Adrenal gland (tissue), 12 donors: ENCODE data around the gene AUH. TPM values are rescaled to one million over a fixed set of nuclear protein-coding genes. Genes with fewer than 3 reads are reported as not detected.

Source experiments
- DNase-seq, 7 donors: peaks; one replicate each; pipeline ENCODE4 v3.0.0-alpha.2; 2019 to 2020
- H3K27ac ChIP-seq, 5 donors: fragments of 200-600 bp; sonication (generic) in 4 of 5; 1 replicate in 3 of 5; 2 replicates in 2 of 5; pipeline versions ENCODE4 v1.5.1 to v1.8.0; 2016 to 2020; ENCODE audit warnings: mild to moderate bottlenecking in 1 of 5
- H3K27me3 ChIP-seq: fragments of 200-600 bp; 2 replicates; pipeline ENCODE4 v1.8.0; 2021
- H3K36me3 ChIP-seq, 2 donors: fragments of 200-600 bp; replicated peaks in 1 of 2; 1 replicate in 1 of 2; 2 replicates in 1 of 2; pipeline versions ENCODE4 v1.5.1 to v1.8.0; 2018 to 2022
- H3K4me1 ChIP-seq, 2 donors: fragments of 200-600 bp; replicated peaks in 1 of 2; 1 replicate in 1 of 2; 2 replicates in 1 of 2; pipeline versions ENCODE4 v1.5.1 to v1.8.0; 2018 to 2021
- H3K4me3 ChIP-seq, 4 donors: fragments of 200-600 bp; sonication (generic) in 3 of 4; one replicate each; pipeline ENCODE4 v1.5.1; 2016 to 2018
- H3K9me3 ChIP-seq, 3 donors: fragments of 200-600 bp; sonication (generic) in 1 of 3; replicated peaks in 1 of 3; 1 replicate in 2 of 3; 2 replicates in 1 of 3; pipeline versions ENCODE4 v1.5.1 to v1.8.0; 2016 to 2021
- CTCF ChIP-seq, 6 experiments: fragments of 450-650 bp in 4 of 6; fragments of 200-600 bp in 2 of 6; sonication (generic) in 1 of 6; IDR thresholded peaks; 1 replicate in 5 of 6; 2 replicates in 1 of 6; pipeline versions ENCODE4 v1.5.1 to v1.8.0; 2016 to 2021; ENCODE audit warnings: antibody characterized with exemption in 6 of 6, mild to moderate bottlenecking in 2 of 6, moderate library complexity in 1 of 6
- POLR2A ChIP-seq, 2 donors: fragments of 450-650 bp; IDR thresholded peaks; one replicate each; pipeline ENCODE4 v1.6.1; 2017; ENCODE audit warnings: antibody characterized with exemption in 2 of 2, mild to moderate bottlenecking in 2 of 2, moderate library complexity in 1 of 2
- WGBS, 4 donors: extraction: QIAGEN DNeasy Blood & Tissue Kit in 2 of 4; methylation state at CpG; one replicate each; pipeline versions ENCODE4 v1.1.5 to v1.1.7; 2013 to 2017; 5-methylcytosine and 5-hydroxymethylcytosine counted together
- intact Hi-C, 2 donors: fragments of 100-400 bp; cut with DNase I; formaldehyde crosslinking; loops; one replicate each; pipeline versions ENCODE4 v1.14.1 to v1.15.0; 2022 to 2023
- polyA plus RNA-seq, 3 donors: library from polyadenylated mRNA; stranded (reverse); fragments of 200-250 nt in 2 of 3; fragments of 350-450 nt in 1 of 3; fragmentation: Illumina TruSeq in 1 of 3; extraction: RNeasy Lipid Tissue Mini Kit (QIAGEN cat#74804) in 1 of 3; gene quantifications; one replicate each; pipeline ENCODE4 v1.2.3, GENCODE V29; 2013 to 2014
- total RNA-seq, 9 donors: library from RNA; depleted of rRNA in 4 of 9; stranded (reverse); fragments of >200 nt in 4 of 9; fragments of 120-200 nt in 1 of 9; fragmentation: NEBNext Ultra II Directional in 1 of 9; extraction: Animal tissue kit (Norgen Biotek cat#: 25700) in 1 of 9; gene quantifications; one replicate each; pipeline versions ENCODE4 v1.1.0 to v1.2.4, GENCODE V29; 2013 to 2023
- donor health status: healthy with polysubstance abuse.
- donor health status: Bipolar disorder and iron deficiency.
- donor health status: DM: yes; HTN: yes; CAD: no.
- donor health status: DM: no; HTN: no; CAD: no.
- donor health status: DM: no; HTN: no; CAD: no.
- donor health status: DM: yes; HTN: yes; CAD: no.

The AUH gene
- total and polyA plus RNA-seq, 12 donors = 41.9 to 158 (median 71.7) TPM

GRCh38 chr9:91241909-91242308 is 119.8 kb downstream of the AUH start:
- whole genome bisulfite sequencing, 4 donors = 88 to 95% (median 92%) methylated on average over 4 of the region's 4 CpGs
- TF ChIP-seq CTCF (IDR thresholded peaks at IDR 0.05) (no peak), POLR2A (IDR thresholded peaks at IDR 0.05) (no peak)
- Histone ChIP-seq H3K9me3 (no peaks in the 10 kb centered on the region), H3K4me1 (no peaks in the 10 kb centered on the region), H3K27me3 (no peaks in the 10 kb centered on the region), H3K4me3 (no peak overlapping the region), H3K27ac (no peak overlapping the region), H3K36me3 (no peaks in the 10 kb centered on the region)
- intact Hi-C loops = no loop called here
- no peak for DNase-seq

GRCh38 chr9:91240596-91241165 is 121.0 kb downstream of the AUH start:
- Histone ChIP-seq H3K36me3 (no peaks in the 10 kb centered on the region), H3K27me3 (no peaks in the 10 kb centered on the region), H3K9me3 (no peaks in the 10 kb centered on the region), H3K27ac (no peak overlapping the region), H3K4me1 (no peaks in the 10 kb centered on the region), H3K4me3 (no peak overlapping the region)
- WGBS, 4 donors = 89 to 100% (median 96%) methylated on average over 3 of the region's 3 CpGs
- intact Hi-C loops = no loop called here
- DNase-seq = no peak
- no peak for TF ChIP-seq CTCF (IDR thresholded peaks at IDR 0.05)
- no peak for TF ChIP-seq POLR2A (IDR thresholded peaks at IDR 0.05)

- H3K36me3 ChIP-seq = no peaks in the 10 kb centered on the region
- no peaks in the 10 kb centered on the region for H3K27me3 ChIP-seq
- no peaks in the 10 kb centered on the region for H3K9me3 ChIP-seq
- no peak overlapping the region for H3K4me3 ChIP-seq
- no peaks in the 10 kb centered on the region for H3K4me1 ChIP-seq
- H3K27ac ChIP-seq = no peak overlapping the region
- TF ChIP-seq POLR2A (IDR thresholded peaks at IDR 0.05) (no peak), CTCF (IDR thresholded peaks at IDR 0.05) (no peak)
- intact Hi-C loops = no loop called here
- 85 to 90% (median 87%) methylated on average over 5 of the region's 5 CpGs for WGBS, 4 donors
- no peak for DNase-seq
These were observed 122.2 kb downstream of the AUH start for GRCh38 chr9:91239367-91240111.

DNA sequence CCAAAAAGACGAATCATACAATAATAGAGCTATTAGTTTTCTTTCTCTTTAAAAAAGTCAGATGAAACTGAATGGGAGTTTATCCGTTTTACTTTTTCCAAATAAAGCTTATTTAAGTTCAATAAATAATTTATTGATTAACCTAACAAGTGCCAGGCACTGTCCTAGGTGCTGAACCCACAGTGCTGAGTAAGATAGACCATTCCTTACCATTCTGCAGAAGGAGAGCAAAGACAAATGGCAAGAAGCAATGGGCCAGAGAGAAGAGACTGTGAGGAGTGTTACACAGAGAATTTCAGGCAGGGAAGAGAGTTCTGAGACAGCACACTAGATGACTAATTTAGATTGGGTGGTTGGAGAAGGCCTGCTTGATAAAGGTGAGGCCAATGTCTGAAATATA is 127.2 kb downstream of the AUH start:
- TF ChIP-seq POLR2A (IDR thresholded peaks at IDR 0.05) = no peak
- TF ChIP-seq CTCF (IDR thresholded peaks at IDR 0.05) = no peak
- WGBS, 4 donors = 85 to 98% (median 91%) methylated on average over 2 of the region's 2 CpGs
- no peak overlapping the region for H3K27ac ChIP-seq
- H3K4me1 ChIP-seq = no peaks in the 10 kb centered on the region
- intact Hi-C loops = no loop called here
- no peak overlapping the region for H3K4me3 ChIP-seq
- no peak for DNase-seq
- H3K9me3 ChIP-seq = no peaks in the 10 kb centered on the region
- H3K27me3 ChIP-seq = no peaks in the 10 kb centered on the region
- no peaks in the 10 kb centered on the region for H3K36me3 ChIP-seq
